A673 (cell line): ENCODE results near the gene OR11G2. TPM values are rescaled to one million over a fixed set of nuclear protein-coding genes. Genes with fewer than 3 reads are reported as not detected.
"Not testable (repeated sequence)": the region's sequence is repeated elsewhere in the genome, so short reads cannot be mapped to it uniquely, and the experiment has no call there.

ENCODE experiments used
- BruUV-seq: library from RNA; stranded (reverse); fragments of 400-500 nt; replicated peaks from 2 replicates; lab custom pipeline; 2021; lab: Mats Ljungman, UMichigan
- CTCF ChIA-PET: fragments of 300-600 bp; sonication (Branson Sonifier 250); formaldehyde crosslinking; loops from one replicate; lab custom pipeline; 2022; ENCODE audit warnings: antibody characterized with exemption; lab: Charles Lee
- POLR2A ChIA-PET: fragments of 300-600 bp; sonication (Branson Sonifier 250); formaldehyde crosslinking; loops from one replicate; lab custom pipeline; 2022; ENCODE audit warnings: antibody characterized with exemption; ENCODE audit not compliant: low non-redundant PET; lab: Charles Lee
- DNase-seq: peaks from one replicate; pipeline ENCODE4 v3.0.0-alpha.2; 2015; ENCODE audit warnings: low spot score
- H3K27ac ChIP-seq: fragments of 200-600 bp; sonication (generic); 2 replicates; pipeline ENCODE4 v1.5.1; 2016; ENCODE audit warnings: mixed run types, low read depth, mild to moderate bottlenecking, mixed read lengths, antibody characterized with exemption, low read length; ENCODE audit not compliant: poor library complexity, severe bottlenecking
- H3K27me3 ChIP-seq: fragments of 200-600 bp; sonication (generic); replicated peaks from 2 replicates; pipeline ENCODE4 v1.6.1; 2017; ENCODE audit warnings: mixed run types, low read depth, mild to moderate bottlenecking, mixed read lengths, antibody characterized with exemption, low read length; ENCODE audit not compliant: insufficient read depth, poor library complexity
- H3K36me3 ChIP-seq: fragments of 200-600 bp; sonication (generic); 2 replicates; pipeline ENCODE4 v1.6.1; 2016; ENCODE audit warnings: mixed run types, mild to moderate bottlenecking, mixed read lengths, antibody characterized with exemption, low read length; ENCODE audit not compliant: insufficient read depth, poor library complexity, severe bottlenecking
- H3K4me1 ChIP-seq: fragments of 200-600 bp; sonication (generic); 2 replicates; pipeline ENCODE4 v1.6.1; 2017; ENCODE audit warnings: mixed run types, mild to moderate bottlenecking, mixed read lengths, antibody characterized with exemption, low read length; ENCODE audit not compliant: insufficient read depth, poor library complexity, severe bottlenecking
- H3K4me3 ChIP-seq: fragments of 200-600 bp; sonication (generic); 2 replicates; pipeline ENCODE4 v1.5.1; 2016; ENCODE audit warnings: low read depth, mixed run types, mild to moderate bottlenecking, mixed read lengths, low read length; ENCODE audit not compliant: poor library complexity, severe bottlenecking
- H3K9me3 ChIP-seq: fragments of 200-600 bp; sonication (generic); 2 replicates; pipeline ENCODE4 v1.6.1; 2016; ENCODE audit warnings: mixed run types, low read depth, mild to moderate bottlenecking, mixed read lengths, antibody characterized with exemption, low read length; ENCODE audit not compliant: poor library complexity, severe bottlenecking
- EZH2 ChIP-seq: fragments of 200-600 bp; sonication (generic); IDR thresholded peaks from 2 replicates; pipeline ENCODE4 v1.6.1; 2017; ENCODE audit warnings: borderline replicate concordance, low read depth, mild to moderate bottlenecking, mixed read lengths, antibody characterized with exemption, low read length; ENCODE audit not compliant: poor library complexity, severe bottlenecking
- intact Hi-C: fragments of 100-400 bp; cut with micrococcal nuclease; formaldehyde crosslinking; loops from one replicate; pipeline ENCODE4 v1.10.0; 2022; ENCODE audit not compliant: unreplicated experiment
- total RNA-seq: library from RNA; stranded (reverse); gene quantifications from 2 replicates; pipeline ENCODE4 v1.2.3, GENCODE V29; 2021
- TF ChIP-seq, protein P1 (sequence below): fragments of 300-800, 200-600 bp; sonication (generic); conservative IDR thresholded peaks from 2 replicates; pipeline ENCODE4 v1.5.1; 2017; ENCODE audit warnings: low read depth, mild to moderate bottlenecking, antibody characterized with exemption, low read length, moderate library complexity, mixed read lengths

OR11G2 gene
- total RNA-seq, 1 experiment from 2014 or later: not detected

DNA sequence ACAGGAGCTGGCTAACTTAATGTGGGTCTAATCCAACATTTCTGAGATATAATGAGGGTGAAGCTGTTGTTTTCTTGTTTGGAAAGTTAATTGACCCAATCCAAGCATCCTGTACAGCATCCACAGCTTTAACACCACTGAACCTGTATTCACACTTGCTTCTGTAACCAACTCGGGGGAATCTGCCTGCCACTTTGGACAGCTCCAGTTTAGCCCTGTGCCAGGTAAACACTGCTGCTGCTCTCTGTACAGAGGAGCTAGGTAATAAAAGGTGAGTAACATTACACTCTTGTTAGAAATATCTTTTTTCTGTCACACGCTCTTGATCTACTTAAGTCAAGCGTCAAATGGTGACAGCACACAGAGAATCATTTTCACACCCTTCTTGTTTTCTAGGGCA lies 700 bp downstream of the OR11G2 start:
- BruUV-seq: no TSS peak
- no peak for DNase-seq
- H3K36me3 ChIP-seq: no peaks in the 10 kb centered on the region
- peaks cover 19% of the 10 kb centered on the region for H3K27me3 ChIP-seq
- no peaks in the 10 kb centered on the region for H3K9me3 ChIP-seq
- no peaks in the 10 kb centered on the region for H3K4me1 ChIP-seq
- intact Hi-C loops: no loop called here
- TF ChIP-seq, protein P1, sequence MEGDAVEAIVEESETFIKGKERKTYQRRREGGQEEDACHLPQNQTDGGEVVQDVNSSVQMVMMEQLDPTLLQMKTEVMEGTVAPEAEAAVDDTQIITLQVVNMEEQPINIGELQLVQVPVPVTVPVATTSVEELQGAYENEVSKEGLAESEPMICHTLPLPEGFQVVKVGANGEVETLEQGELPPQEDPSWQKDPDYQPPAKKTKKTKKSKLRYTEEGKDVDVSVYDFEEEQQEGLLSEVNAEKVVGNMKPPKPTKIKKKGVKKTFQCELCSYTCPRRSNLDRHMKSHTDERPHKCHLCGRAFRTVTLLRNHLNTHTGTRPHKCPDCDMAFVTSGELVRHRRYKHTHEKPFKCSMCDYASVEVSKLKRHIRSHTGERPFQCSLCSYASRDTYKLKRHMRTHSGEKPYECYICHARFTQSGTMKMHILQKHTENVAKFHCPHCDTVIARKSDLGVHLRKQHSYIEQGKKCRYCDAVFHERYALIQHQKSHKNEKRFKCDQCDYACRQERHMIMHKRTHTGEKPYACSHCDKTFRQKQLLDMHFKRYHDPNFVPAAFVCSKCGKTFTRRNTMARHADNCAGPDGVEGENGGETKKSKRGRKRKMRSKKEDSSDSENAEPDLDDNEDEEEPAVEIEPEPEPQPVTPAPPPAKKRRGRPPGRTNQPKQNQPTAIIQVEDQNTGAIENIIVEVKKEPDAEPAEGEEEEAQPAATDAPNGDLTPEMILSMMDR: no peak
- TF ChIP-seq EZH2: no peak
- ChIA-PET CTCF (no interaction called here), POLR2A (no interaction called here)
- H3K4me3 ChIP-seq: no peak overlapping the region
- H3K27ac ChIP-seq: no peak overlapping the region

DNA sequence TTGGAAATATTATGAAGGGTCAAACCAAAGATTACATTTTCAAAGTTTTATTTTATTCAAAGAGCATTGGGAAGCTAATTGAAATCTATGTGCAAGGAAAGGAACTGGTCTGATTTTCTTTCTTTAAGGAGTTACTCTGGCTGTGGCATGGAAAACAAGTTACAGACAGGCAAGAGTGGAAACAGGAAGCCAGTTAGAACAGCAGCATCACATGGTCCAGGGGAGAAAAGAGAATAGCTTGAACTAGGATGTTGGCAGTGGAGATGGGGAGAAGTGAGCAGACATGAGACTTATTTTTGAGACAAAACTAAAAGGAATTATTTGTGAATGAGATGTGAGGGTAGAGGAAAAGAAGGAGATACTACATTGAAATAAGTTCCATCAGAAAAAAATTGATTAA lies 3.4 kb downstream of the OR11G2 start:
- Histone ChIP-seq H3K4me1 (no peaks in the 10 kb centered on the region), H3K27me3 (peaks cover 19% of the 10 kb centered on the region), H3K27ac (no peak overlapping the region), H3K9me3 (no peaks in the 10 kb centered on the region), H3K4me3 (no peak overlapping the region), H3K36me3 (no peaks in the 10 kb centered on the region)
- POLR2A ChIA-PET: no interaction called here
- intact Hi-C loops: no loop called here
- BruUV-seq: no TSS peak
- no peak for DNase-seq
- TF ChIP-seq, protein P1: no peak
- TF ChIP-seq EZH2: no peak
- CTCF ChIA-PET: no interaction called here

DNA sequence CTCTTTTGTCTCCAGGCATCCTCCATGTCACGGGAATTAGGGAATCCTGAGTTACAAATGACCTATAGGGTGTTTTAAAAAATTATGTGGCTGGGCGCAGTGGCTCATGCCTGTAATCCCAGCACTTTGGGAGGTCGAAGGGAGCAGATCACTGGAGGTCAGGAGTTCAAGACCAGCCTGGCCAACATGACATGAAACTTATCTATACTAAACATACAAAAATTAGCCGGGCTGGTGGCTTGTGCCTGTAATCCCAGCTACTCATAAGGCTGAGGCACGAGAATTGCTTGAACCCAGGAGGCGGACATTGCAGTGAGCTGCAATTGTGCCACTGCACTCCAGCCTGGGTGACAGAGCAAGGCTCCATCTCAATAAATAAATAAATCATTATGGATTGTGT lies 4.5 kb downstream of the OR11G2 start:
- H3K4me3 ChIP-seq, H3K4me1 ChIP-seq, DNase-seq, intact Hi-C loops, POLR2A ChIA-PET, H3K36me3 ChIP-seq, H3K9me3 ChIP-seq, CTCF ChIA-PET, BruUV-seq, H3K27ac ChIP-seq: not testable (repeated sequence)
- H3K27me3 ChIP-seq: peaks cover 22% of the 10 kb centered on the region

DNA sequence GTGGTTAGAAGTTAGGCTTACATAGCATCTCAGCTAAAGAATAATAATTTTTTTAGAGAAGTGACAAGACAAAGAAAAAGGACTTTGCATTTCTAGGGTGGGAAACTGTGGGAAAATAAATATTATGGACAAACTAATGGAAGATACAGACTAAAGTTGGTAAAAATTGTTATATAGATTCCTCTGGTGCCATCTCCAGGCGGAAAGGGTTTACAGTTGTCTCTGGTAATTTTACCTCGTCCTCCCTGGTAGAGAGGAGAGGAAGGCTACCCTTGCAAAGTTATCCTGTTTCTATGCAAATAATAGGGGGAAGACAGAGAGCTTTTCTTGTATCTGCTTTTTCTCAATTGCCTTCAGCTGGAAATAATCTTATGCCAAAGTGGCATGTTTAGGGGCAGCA lies 5.2 kb downstream of the OR11G2 start:
- no peaks in the 10 kb centered on the region for H3K36me3 ChIP-seq
- no peak for DNase-seq
- intact Hi-C loops: no loop called here
- H3K27me3 ChIP-seq: peaks cover 24% of the 10 kb centered on the region
- no peak overlapping the region for H3K27ac ChIP-seq
- BruUV-seq: no TSS peak
- no peak overlapping the region for H3K4me3 ChIP-seq
- H3K9me3 ChIP-seq: no peaks in the 10 kb centered on the region
- CTCF ChIA-PET: no interaction called here
- no peak for TF ChIP-seq EZH2
- TF ChIP-seq, protein P1: no peak
- no peaks in the 10 kb centered on the region for H3K4me1 ChIP-seq
- POLR2A ChIA-PET: no interaction called here
